AG09309 (cell line): ENCODE data around the gene MYL11.

ENCODE experiments used
- DNase-seq: peaks from one replicate; pipeline ENCODE4 v3.0.0-alpha.2; 2010; ENCODE audit warnings: low read depth
- H3K4me3 ChIP-seq: 2 replicates; pipeline ENCODE4 v1.5.1; 2011; ENCODE audit warnings: mild to moderate bottlenecking, low read depth, low read length, moderate library complexity; ENCODE audit not compliant: control insufficient read depth
- CTCF ChIP-seq: IDR thresholded peaks from 2 replicates; pipeline ENCODE4 v1.5.1; 2011; ENCODE audit warnings: mild to moderate bottlenecking, low read depth, low read length, inconsistent platforms; ENCODE audit not compliant: insufficient read depth, control insufficient read depth; ENCODE audit errors: missing control alignments

MYL11 gene

DNA sequence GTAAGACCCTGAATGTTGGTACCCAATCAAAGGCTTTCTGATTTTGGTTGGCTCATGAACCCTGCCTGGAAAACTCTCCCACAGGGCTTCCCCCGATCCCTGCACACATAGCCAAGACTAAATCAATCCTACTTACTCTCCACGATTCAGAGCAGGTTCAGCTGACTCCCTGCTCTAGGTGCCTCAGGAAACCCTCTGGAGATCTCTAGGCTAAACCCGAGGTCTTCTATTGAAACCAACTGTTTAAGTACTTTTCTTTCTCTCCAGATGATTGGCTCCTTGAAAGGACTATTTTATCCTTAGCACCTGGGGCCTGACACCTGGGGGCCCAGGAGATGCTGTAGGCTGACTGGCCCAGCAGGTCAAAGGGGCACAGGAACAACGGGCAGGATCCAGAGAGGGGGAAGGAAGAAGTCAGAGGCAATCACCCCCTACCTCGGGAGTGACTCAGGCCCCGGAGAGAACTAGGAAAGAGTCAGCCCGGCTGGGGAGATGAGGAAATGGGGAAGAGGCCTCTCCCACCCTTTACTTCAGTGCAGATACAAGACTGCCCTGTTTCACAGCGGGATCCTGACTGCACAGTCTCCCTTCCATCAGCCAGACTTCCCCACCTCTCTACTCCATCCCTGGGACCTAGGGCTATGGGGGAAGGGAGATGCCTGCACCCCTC is 6.3 kb upstream of the MYL11 start:
- DNase-seq, result no peak
- no peak for TF ChIP-seq CTCF
- peak overlapping the region; percentile 86 for H3K4me3 ChIP-seq

- TF ChIP-seq CTCF, result no peak
Measured at GRCh38 chr16:30368792-30369090, 5.9 kb upstream of the MYL11 start.

DNA sequence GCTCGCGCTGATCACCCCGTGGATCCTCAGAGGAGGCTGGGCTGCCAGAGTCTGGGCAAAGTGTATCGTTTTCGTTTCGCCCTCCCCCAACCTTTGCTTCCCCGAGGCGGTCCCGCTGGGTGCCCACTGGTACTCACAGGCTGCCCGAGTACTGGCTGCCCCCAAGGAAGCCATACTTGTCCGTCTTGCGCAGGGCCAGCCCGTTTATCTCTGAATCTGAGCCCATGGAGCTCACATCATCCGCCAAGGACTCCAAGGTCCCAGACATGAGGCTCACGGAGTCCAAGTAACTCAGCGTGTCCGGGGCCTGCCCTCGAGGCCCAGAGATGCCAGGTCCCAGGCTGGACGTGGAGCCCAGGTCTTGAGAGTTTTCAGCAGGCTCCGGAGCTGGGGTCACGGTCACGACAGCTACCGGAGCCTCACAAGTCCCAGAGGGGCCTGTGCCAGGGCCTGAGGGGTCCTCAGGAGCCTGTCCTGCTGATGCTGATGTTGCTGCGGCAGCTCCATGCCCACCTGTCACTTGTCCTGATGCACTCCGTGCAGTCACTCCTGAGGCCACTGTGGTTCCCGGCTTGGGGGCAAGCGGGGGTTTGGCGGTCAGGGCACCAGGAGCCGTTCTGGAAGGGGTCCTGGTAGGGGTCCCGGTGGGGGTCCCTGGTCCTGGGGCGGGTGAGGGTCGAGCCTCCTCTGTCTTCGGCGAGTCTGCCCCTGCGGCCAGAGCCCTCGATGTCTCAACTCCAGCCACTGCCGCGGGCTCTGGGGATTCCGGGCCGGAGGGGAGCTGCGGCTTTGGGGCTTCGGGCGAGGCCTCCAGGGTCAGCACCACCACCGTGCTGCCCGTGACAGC is 5.3 kb upstream of the MYL11 start:
- TF ChIP-seq CTCF, result no peak
- DNase-seq, result no peak
- peak overlapping the region; percentile 86 for H3K4me3 ChIP-seq

More at GRCh38 chr16:30368792-30369090, 5.9 kb upstream of the MYL11 start:
- peak overlapping the region; percentile 86 for H3K4me3 ChIP-seq
- no peak for DNase-seq

DNA sequence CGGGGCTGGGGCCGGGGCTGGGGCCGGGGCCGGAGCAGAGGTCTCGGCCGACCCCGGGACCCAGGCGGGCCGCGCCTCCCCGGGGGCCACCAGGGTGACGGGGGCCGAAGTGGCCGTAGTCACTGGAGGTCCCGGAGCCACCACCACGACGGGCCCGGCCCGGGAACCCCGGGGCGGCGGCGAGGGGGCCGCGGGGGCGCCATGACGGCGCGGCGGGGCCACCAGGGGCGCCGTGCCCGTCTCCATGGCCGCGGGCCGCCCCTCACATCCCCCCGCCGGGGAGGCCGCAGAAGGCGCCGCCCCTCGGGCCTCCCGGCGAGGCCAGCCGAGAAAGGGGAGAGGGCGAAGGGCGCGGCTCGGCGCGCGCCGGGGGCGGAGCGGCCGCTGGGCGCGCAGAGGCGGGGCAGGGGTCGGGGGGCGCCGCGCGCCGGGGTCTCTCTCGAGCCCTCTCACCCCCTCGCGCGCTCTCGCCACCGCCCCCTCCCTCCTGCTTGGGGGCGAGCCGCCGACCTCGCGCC is 4.6 kb upstream of the MYL11 start:
- H3K4me3 ChIP-seq, result peak overlapping the region; percentile 86
- DNase-seq, result no peak
- TF ChIP-seq CTCF, result no peak

DNA sequence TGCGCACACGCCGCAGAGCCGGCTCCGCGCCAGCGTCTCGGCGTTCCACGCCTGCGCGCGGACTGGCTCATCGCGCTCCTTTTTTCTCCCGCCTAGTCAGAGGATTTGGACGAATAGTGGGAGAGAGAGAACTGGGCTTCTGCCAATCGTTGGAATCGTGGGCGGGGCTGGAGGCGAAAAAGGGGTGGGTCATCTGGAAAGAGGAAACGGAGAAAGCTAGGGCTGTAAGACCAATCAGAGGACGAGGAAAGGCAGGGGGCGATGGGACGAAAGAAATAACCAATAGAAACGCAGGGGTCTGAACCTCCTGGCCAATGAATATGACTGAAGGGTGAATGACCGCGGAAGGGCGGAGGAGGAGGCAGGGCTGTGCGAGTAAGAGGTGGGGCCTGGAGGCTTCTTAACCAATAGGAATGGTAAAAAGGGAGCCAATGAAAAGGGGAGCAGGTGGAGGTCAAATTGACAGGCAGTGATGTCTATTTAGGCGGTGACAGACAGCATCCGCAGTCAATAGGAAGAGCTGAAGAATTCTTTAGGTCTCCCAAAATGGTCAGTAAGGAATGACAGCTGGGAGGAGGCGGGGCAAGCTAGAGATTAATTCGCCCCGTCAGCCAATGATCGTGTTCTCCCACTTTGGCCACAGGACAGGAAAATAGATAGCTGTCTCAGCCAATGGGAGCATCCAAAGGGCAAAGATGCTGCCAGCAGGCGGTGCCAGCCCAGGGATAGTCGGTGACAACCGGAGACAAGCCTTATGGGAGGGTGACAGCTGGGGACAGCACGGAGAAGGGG is 4.0 kb upstream of the MYL11 start, which contains the start of gene TBC1D10B:
TBC1D10B (minus strand) TSS at position 39 of the 792 bp plus-strand sequence. CDS start 311 bp downstream, outside the sequence.
- H3K4me3 ChIP-seq, result peak within 1 kb of the TSS; percentile 86
- peak; percentile 32 for TF ChIP-seq CTCF
- peak; percentile 100 for DNase-seq

DNA sequence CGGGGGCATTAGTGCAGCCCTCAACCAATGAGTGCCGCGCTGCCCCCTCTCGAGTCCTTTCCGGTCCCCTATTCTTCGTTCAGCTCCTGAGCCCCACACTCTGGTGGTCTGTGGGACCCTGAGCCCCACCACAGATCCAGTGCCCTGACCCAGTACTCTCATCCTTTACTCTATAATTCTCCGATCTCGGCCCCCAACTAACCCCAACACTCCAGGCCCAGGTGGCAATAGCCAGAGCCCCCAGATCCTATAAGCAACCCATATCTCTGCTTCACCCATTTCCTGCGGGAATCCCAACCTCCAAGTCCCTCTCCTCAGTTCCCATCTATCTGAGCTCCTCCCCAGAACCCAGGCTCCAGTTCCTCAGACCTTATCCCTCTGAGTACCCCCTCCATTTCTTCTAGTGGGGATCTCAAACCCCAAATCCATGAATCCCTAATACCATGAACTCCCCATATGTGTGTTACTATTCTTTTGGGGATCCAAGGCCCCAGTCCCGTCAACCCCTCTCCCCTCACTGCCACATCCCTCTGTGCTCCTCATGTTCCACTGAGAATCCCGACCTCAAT is 3.3 kb upstream of the MYL11 start:
- no peak for DNase-seq
- TF ChIP-seq CTCF, result no peak
- peak overlapping the region; percentile 63 for H3K4me3 ChIP-seq
